Kidney (tissue), 14 donors: ENCODE measurements around the gene MLEC. TPM values are rescaled to one million over a fixed set of nuclear protein-coding genes. Genes with fewer than 3 reads are reported as not detected.

Experiments
- DNase-seq, 5 donors: peaks; one replicate each; pipeline ENCODE4 v3.0.0-alpha.2; 2013 to 2020
- FAIRE-seq: peaks from 2 replicates; lab custom pipeline; 2012; peaks lifted over from hg19 to GRCh38; lab: Jason Lieb, UNC
- H3K27ac ChIP-seq, 2 donors: one replicate each; pipeline ENCODE4 v1.7.0; 2013; ENCODE audit warnings: low read depth in 2 of 2, low read length in 2 of 2, inconsistent platforms in 1 of 2
- H3K27me3 ChIP-seq: one replicate; pipeline ENCODE4 v1.7.1; 2013; ENCODE audit warnings: low read length, inconsistent platforms; ENCODE audit not compliant: control insufficient read depth, insufficient read depth
- H3K36me3 ChIP-seq, 3 donors: one replicate each; pipeline versions ENCODE4 v1.7.0 to v1.7.1; 2013; ENCODE audit warnings: low read length in 3 of 3, control low read depth in 1 of 3, inconsistent platforms in 1 of 3; ENCODE audit not compliant: insufficient read depth in 3 of 3, control insufficient read depth in 2 of 3
- H3K4me1 ChIP-seq, 3 donors: one replicate each; pipeline versions ENCODE4 v1.7.0 to v1.7.1; 2013; ENCODE audit warnings: low read length in 3 of 3, inconsistent platforms in 1 of 3, low read depth in 1 of 3; ENCODE audit not compliant: control insufficient read depth in 2 of 3, insufficient read depth in 2 of 3
- H3K4me3 ChIP-seq, 3 donors: one replicate each; pipeline versions ENCODE4 v1.7.0 to v1.8.1; 2013; ENCODE audit warnings: low read length in 3 of 3, control low read depth in 1 of 3, inconsistent platforms in 1 of 3
- H3K9ac ChIP-seq, 3 donors: one replicate each; pipeline versions ENCODE4 v1.7.0 to v1.7.1; 2013; ENCODE audit warnings: low read length in 3 of 3, control low read depth in 1 of 3, inconsistent platforms in 1 of 3
- H3K9me3 ChIP-seq, 3 donors: one replicate each; pipeline versions ENCODE4 v1.7.0 to v1.7.1; 2013; ENCODE audit warnings: low read length in 3 of 3, control low read depth in 1 of 3, inconsistent platforms in 1 of 3; ENCODE audit not compliant: control insufficient read depth in 2 of 3, insufficient read depth in 1 of 3
- CTCF ChIP-seq: IDR thresholded peaks from 3 replicates; pipeline ENCODE4 v1.5.1; 2012; ENCODE audit warnings: mild to moderate bottlenecking, moderate library complexity, borderline replicate concordance; ENCODE audit not compliant: insufficient read depth; ENCODE audit errors: extremely low read depth
- intact Hi-C: fragments of 100-400 bp; cut with DNase I; formaldehyde crosslinking; loops from one replicate; pipeline ENCODE4 v1.11.1; 2022
- polyA plus RNA-seq: library from polyadenylated mRNA; stranded (reverse); fragments of 350-450 nt; fragmentation: Illumina TruSeq; extraction: RNeasy Lipid Tissue Mini Kit (QIAGEN cat#74804); gene quantifications from one replicate; pipeline ENCODE4 v1.2.3, GENCODE V29; 2014; ENCODE audit warnings: low read depth, low replicate concordance; ENCODE audit not compliant: insufficient read depth
- total RNA-seq: library from RNA; stranded (reverse); fragmentation: NEBNext Ultra II Directional; extraction: Animal tissue kit (Norgen Biotek cat#: 25700); gene quantifications from one replicate; pipeline ENCODE4 v1.2.1, GENCODE V29; 2021
- donor health status: control.
- donor health status: control.
- donor health status: control.
- donor health status: control.
- donor health status: control.
- donor health status: DM: yes; HTN: yes; CAD: no.
- donor health status: Normal renal cell carcinoma (clear cell type).

The MLEC gene
- total and polyA plus RNA-seq, 2 donors from 2014 or later, result 60.3 to 146 TPM

- intact Hi-C loops, result loop anchor here (10.0 kb wide), 2 partner anchors 74 to 134 kb away; partner anchors contain the start of genes CABP1 and POP5
- DNase-seq, result no peak
These were observed 32.1 kb downstream of the MLEC start for GRCh38 chr12:120719072-120719471.

GRCh38 chr12:120719496-120720233 is 32.7 kb downstream of the MLEC start:
- H3K9me3 ChIP-seq, result no peaks in the 10 kb centered on the region
- H3K4me1 ChIP-seq, result peaks cover 3 to 14% (median 8%) of the 10 kb centered on the region in 3 donors
- peaks cover 16 to 73% (median 58%) of the 10 kb centered on the region in 3 donors for H3K36me3 ChIP-seq
- no peak for TF ChIP-seq CTCF
- H3K4me3 ChIP-seq, result peak overlapping the region in 2 of 3 donors; percentile 2 to 10
- intact Hi-C loops, result loop anchor here (10.0 kb wide), 2 partner anchors 75 to 135 kb away; partner anchors contain the start of genes CABP1 and POP5
- H3K27me3 ChIP-seq, result no peaks in the 10 kb centered on the region
- no peak for FAIRE-seq
- no peak overlapping the region for H3K9ac ChIP-seq
- no peak for DNase-seq
- peak overlapping the region; percentile 37 to 68 for H3K27ac ChIP-seq

More at GRCh38 chr12:120719072-120719471, 32.1 kb downstream of the MLEC start:
- no peak overlapping the region for H3K9ac ChIP-seq
- TF ChIP-seq CTCF, result no peak
- peak overlapping the region; percentile 39 to 68 for H3K27ac ChIP-seq
- peaks cover 3 to 14% (median 6%) of the 10 kb centered on the region in 3 donors for H3K4me1 ChIP-seq
- H3K36me3 ChIP-seq, result peaks cover 14 to 77% (median 58%) of the 10 kb centered on the region in 3 donors
- peak; percentile 38 for FAIRE-seq
- H3K4me3 ChIP-seq, result peak overlapping the region in 1 of 3 donors; percentile 10
- H3K9me3 ChIP-seq, result no peaks in the 10 kb centered on the region
- no peaks in the 10 kb centered on the region for H3K27me3 ChIP-seq

GRCh38 chr12:120720234-120720986 is 33.5 kb downstream of the MLEC start:
- no peak for TF ChIP-seq CTCF
- H3K9ac ChIP-seq, result no peak overlapping the region
- DNase-seq (no peak), FAIRE-seq (no peak)
- peaks cover 3 to 18% (median 16%) of the 10 kb centered on the region in 3 donors for H3K4me1 ChIP-seq
- no peak overlapping the region for H3K4me3 ChIP-seq
- H3K27ac ChIP-seq, result peak overlapping the region in 1 of 2 donors; percentile 12
- no peaks in the 10 kb centered on the region for H3K9me3 ChIP-seq
- H3K27me3 ChIP-seq, result no peaks in the 10 kb centered on the region
- H3K36me3 ChIP-seq, result peaks cover 16 to 67% (median 58%) of the 10 kb centered on the region in 3 donors
- intact Hi-C loops, result no loop called here
